GM18951 (cell line): ENCODE results near the gene PCDHB4.
"Not testable (repeated sequence)": the region's sequence is repeated elsewhere in the genome, so short reads cannot be mapped to it uniquely, and the experiment has no call there.

Experiments
- POLR2A ChIP-seq: IDR thresholded peaks from 4 replicates; pipeline ENCODE4 v1.6.1; 2011; ENCODE audit warnings: mild to moderate bottlenecking; ENCODE audit not compliant: insufficient read length, insufficient read depth; ENCODE audit errors: extremely low read depth
- in situ Hi-C: fragments of 300-500 bp; cut with MboI; formaldehyde crosslinking; loops from one replicate; pipeline ENCODE4 v1.12.0; 2022; ENCODE audit warnings: low sequenced_read_pairs, mixed read lengths, inconsistent platforms; ENCODE audit not compliant: unreplicated experiment

PCDHB4 gene

GRCh38 chr5:141121563-141121962 lies at the start of gene PCDHB4:
Gene PCDHB4, plus strand, starts transcription at chr5:141121818. Its CDS starts 181 bp downstream, at chr5:141121999.
- no peak for TF ChIP-seq POLR2A
- in situ Hi-C loops: no loop called here

GRCh38 chr5:141077826-141078225 lies 43.8 kb upstream of the PCDHB4 start:
- no peak for TF ChIP-seq POLR2A

GRCh38 chr5:141082228-141082627 lies 39.4 kb upstream of the PCDHB4 start:
- TF ChIP-seq POLR2A: no peak
- in situ Hi-C loops: no loop called here

More at GRCh38 chr5:141077826-141078225, 43.8 kb upstream of the PCDHB4 start:
- in situ Hi-C loops: no loop called here

- no peak for TF ChIP-seq POLR2A
- in situ Hi-C loops: no loop called here
Observed at GRCh38 chr5:141084487-141084989, 37.1 kb upstream of the PCDHB4 start.

GRCh38 chr5:141094481-141095262 lies 26.9 kb upstream of the PCDHB4 start, which contains the start of gene PCDHB2:
Gene PCDHB2, plus strand, starts transcription at chr5:141094615. Its CDS starts 176 bp downstream, at chr5:141094791.
- in situ Hi-C loops: no loop called here
- no peak for TF ChIP-seq POLR2A

GRCh38 chr5:141095263-141095641 lies 26.4 kb upstream of the PCDHB4 start:
- in situ Hi-C loops: no loop called here
- no peak for TF ChIP-seq POLR2A

- in situ Hi-C loops: not testable (repeated sequence)
Observed at GRCh38 chr5:141096181-141096580, 25.4 kb upstream of the PCDHB4 start.

- in situ Hi-C loops: not testable (repeated sequence)
Observed at GRCh38 chr5:141096586-141096985, 25.0 kb upstream of the PCDHB4 start.

- in situ Hi-C loops: no loop called here
- TF ChIP-seq POLR2A: no peak
Observed at GRCh38 chr5:141100243-141100805, 21.3 kb upstream of the PCDHB4 start, which contains the start of gene PCDHB3. Gene PCDHB3, plus strand, starts transcription at chr5:141100473. Its CDS starts 177 bp downstream, at chr5:141100650.

- TF ChIP-seq POLR2A: no peak
- in situ Hi-C loops: no loop called here
Observed at GRCh38 chr5:141101059-141101458, 20.6 kb upstream of the PCDHB4 start.

GRCh38 chr5:141102070-141102469 lies 19.5 kb upstream of the PCDHB4 start:
- in situ Hi-C loops: not testable (repeated sequence)

- in situ Hi-C loops: not testable (repeated sequence)
Observed at GRCh38 chr5:141102471-141102870, 19.1 kb upstream of the PCDHB4 start.

- no peak for TF ChIP-seq POLR2A
Observed at GRCh38 chr5:141105350-141105749, 16.3 kb upstream of the PCDHB4 start.

GRCh38 chr5:141119250-141119649 lies 2.4 kb upstream of the PCDHB4 start:
- in situ Hi-C loops: no loop called here

More at GRCh38 chr5:141105350-141105749, 16.3 kb upstream of the PCDHB4 start:
- in situ Hi-C loops: no loop called here

More at GRCh38 chr5:141119250-141119649, 2.4 kb upstream of the PCDHB4 start:
- no peak for TF ChIP-seq POLR2A
